Activated CD8-positive, alpha-beta memory T cell treated with anti-CD3 and anti-CD28 coated beads for 1 hour (primary cell): ENCODE data around the gene HKDC1.
"Not testable (repeated sequence)": the region's sequence is repeated elsewhere in the genome, so short reads cannot be mapped to it uniquely, and the experiment has no call there.

Experiments
- DNase-seq, 2 donors: peaks; one replicate each; pipeline ENCODE4 v3.0.0-alpha.2; 2020; ENCODE audit warnings: low read depth in 1 of 2; ENCODE audit errors: extremely low read depth in 1 of 2

Gene HKDC1, protein sequence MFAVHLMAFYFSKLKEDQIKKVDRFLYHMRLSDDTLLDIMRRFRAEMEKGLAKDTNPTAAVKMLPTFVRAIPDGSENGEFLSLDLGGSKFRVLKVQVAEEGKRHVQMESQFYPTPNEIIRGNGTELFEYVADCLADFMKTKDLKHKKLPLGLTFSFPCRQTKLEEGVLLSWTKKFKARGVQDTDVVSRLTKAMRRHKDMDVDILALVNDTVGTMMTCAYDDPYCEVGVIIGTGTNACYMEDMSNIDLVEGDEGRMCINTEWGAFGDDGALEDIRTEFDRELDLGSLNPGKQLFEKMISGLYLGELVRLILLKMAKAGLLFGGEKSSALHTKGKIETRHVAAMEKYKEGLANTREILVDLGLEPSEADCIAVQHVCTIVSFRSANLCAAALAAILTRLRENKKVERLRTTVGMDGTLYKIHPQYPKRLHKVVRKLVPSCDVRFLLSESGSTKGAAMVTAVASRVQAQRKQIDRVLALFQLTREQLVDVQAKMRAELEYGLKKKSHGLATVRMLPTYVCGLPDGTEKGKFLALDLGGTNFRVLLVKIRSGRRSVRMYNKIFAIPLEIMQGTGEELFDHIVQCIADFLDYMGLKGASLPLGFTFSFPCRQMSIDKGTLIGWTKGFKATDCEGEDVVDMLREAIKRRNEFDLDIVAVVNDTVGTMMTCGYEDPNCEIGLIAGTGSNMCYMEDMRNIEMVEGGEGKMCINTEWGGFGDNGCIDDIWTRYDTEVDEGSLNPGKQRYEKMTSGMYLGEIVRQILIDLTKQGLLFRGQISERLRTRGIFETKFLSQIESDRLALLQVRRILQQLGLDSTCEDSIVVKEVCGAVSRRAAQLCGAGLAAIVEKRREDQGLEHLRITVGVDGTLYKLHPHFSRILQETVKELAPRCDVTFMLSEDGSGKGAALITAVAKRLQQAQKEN

DNA sequence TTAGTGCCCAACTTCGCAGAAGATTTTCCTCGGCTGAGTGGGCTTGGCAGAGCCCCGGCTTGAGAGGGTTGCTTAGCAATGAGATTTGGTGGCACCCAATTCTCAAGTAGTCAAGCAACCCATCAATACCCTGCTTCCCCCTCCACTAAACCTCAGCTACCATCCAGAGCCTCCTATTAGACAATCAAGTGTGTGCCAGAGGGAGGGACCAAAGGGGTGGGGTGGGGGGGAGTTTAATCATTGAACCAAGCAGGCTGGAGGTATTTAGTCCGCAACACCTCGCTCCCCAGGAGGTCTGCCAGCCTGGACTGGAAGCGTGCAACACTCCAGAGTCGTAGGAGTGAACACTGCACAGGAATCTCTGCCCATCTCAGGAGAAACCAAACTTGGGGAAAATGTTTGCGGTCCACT is at the start of gene HKDC1:
Gene HKDC1, plus strand, starts transcription at position 292 of the 411 bp plus-strand sequence. Its CDS starts 104 bp downstream, at position 396.
- DNase-seq: no peak

DNA sequence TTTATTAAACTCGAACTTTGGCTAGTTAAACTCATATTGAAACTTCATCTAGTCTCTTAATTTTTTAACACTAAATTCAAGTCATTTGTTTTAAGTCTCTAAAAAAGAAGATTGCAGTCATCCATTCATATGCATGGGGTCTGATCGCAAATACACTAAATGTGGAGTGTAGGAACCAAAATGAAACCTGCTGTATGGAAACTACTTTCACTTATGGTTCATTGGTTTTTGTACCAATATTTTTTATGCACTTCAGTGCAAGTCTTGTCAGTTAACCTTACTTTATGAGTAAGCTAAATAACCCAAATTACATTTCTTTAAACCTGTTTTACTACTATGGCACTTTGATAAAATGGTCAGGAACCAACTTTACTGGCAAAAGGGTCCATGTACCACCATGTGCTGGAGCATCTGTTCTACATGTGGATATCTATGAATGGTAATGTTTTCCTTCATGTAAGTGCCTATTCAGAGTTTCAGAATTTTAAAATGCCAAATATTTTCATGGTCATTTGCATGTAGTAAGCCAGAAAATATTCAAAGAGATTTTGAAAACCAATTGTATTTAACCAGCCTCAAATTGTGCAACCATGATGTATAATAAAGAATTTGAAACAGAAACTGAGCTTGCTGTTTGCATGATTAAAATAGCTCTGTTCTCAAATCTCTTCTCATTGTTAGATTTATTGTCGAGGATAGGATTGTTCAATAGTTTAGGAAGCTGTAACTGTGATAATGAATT is 47.7 kb upstream of the HKDC1 start:
- no peak for DNase-seq

DNA sequence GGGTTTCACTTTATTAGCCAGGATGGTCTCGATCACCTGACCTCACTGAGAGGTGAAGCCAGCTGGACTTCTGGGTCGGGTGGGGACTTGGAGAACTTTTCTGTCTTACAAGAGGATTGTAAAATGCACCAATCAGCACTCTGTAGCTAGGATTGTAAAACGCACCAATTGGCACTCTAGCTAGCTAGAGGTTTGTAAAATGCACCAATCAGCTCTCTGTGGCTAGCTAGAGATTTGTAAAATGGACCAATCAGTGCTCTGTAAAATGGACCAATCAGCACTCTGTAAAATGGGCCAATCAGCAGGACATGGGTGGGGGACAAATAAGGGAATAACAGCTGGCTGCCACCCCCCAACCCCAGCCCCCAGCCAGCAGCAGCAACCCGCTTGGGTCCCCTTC is 44.8 kb upstream of the HKDC1 start:
- DNase-seq: not testable (repeated sequence)

DNA sequence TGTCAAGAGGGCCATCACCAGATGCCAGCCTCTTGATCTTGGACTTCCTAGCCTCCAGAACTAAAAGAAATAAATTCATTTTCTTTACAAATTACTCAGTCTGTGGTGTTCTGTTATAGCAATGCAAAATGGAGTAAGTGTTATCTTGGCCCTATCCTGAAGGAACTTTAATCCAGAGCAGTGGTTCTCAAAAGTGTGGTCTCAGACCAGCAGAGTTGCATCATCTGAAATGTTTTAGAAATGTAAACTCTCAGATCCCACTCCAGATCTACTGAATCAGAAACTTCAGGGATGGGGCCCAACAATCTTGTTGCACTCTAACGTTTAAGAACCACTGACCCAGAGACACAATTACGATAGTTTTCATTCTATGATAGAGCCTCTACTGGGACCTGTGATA is 43.3 kb upstream of the HKDC1 start:
- DNase-seq: no peak

DNA sequence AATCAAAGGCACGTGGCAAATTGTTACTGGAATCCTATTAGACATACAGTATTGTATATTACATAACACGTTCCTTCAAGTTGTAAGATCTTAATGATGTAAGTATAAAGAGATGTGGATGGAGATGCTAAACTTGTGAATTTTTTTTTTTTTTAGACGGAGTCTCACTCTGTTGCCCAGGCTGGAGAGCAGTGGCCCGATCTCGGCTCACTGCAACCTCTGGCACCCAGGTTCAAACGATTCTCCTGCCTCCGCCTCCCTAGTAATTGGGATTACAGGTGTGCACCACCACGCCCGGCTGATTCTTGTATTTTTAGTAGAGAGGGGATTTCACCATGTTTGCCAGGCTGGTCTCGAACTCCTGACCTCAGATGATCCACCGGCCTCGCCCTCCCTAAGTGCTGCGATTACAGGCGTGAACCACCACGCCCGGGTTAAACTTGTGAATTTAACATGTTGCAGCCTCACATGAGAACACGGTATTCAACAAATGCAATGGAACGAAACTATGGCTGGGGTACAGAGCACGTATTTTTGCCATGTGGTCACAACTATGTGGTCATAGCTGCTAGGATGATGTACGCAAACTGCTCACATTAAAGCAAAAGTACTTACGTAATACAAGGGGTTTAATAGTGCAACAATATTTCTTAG is 40.9 kb upstream of the HKDC1 start:
- DNase-seq: peak in 1 of 2 donors; percentile 34

DNA sequence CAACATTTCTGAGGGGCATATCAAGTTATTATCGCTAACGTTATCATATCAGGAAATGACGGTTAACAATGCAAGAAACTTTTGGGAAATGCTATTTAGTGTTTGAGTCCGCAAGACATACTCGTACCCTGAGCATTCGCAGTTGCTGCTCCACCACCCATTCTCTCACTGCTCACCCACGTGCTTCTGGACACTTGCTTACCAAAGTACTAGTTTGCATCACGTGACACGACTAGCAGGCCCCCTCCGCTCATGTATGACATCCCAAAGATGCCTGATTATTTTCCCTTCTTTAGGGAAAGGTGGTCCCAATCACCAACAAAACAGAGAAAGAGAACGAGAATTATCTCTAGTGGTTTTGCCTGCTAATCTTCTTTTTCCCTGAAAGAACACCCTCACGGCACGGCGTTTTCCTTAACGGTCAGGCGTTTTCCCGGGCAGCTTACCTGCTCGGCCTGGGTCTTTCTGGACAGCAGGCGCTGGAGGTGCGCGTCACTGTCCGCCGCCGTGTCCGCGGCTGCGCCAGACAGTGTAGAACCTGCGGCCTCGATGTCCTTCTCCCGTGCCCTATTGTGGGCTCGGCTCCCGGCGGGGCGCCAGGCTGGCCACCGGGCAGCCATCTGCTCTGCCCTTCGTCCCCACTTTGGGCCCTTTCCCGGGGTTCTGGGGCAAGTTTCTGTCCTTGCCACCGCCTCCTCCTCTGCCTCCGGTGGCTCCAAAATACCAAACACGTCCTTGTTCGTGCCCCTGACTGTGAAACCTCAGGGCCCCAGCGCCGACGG is 40.2 kb upstream of the HKDC1 start, which contains the start of gene SUPV3L1:
Gene SUPV3L1, plus strand, starts transcription at position 492 of the 782 bp plus-strand sequence. Its CDS starts 58 bp downstream, at position 550.
- DNase-seq: peak; percentile 64 to 78

DNA sequence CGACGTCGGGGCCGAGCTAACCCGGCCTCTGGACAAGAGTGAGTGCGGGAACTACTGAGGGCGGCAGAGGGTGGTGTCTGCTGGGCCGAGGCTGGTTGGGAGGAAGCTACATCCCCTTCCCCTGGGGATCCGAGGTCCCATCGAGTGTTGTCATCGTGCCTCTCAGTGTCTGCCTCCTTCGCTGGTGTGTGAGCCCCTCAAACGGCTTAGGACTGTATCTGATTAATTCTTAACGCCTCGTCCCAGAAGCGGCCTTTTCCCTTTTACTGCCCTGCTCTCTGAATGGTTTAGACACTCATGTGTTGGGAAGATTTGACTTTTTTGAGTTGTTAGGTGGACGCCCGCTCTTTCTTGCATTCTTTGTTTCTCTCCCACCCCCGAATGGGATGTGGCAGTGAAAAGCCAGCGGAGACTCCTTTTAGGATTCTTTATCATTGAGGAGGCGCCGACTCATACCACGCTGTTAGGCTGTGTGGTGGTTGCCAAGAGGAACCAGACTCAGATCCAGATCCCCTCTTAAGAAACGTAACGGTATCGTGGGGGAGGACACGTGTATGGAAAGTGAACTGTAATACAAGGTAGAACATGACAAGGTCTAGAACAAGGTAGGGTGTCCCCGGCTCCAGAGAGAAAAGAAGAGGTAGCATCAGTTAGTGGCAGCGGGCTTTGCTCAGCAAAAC is 39.5 kb upstream of the HKDC1 start:
- DNase-seq: peak in 1 of 2 donors; percentile 6

DNA sequence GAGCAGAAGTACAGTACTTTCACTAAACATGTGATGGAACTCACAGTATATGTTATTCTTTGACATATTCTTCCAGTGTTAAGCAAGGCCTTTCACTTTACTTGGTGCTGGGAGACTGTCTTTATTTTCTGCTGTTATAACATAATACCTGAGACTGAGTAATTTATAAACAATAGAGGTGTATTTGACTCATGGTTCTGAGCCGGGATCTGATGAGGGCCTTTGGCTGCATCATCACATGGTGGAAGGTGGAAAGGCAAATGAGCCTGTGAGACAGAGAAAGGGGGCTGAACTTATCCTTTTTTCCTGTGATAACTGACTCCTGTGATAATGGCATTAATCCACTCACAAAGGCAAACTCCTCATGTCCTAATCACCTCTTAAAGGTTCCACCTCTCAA is 38.7 kb upstream of the HKDC1 start:
- no peak for DNase-seq

DNA sequence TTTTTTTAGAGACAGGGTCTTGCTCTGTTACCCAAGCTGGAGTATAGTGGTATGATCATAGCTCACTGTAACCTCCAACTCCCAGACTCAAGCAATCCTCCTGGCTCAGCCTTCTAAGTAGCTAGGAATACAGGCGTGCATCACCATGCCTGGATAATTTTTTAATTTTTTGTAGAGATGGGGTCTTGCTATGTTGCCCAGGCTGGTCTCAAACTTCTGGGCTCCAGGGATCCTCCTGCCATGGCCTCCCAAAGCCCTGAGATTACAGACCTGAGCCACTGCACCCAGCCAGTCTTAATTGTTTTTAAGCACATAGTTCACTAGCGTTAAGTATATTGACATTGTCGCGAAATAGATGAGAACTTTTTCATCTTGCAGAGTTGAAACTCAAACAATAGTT is 38.1 kb upstream of the HKDC1 start:
- no peak for DNase-seq

DNA sequence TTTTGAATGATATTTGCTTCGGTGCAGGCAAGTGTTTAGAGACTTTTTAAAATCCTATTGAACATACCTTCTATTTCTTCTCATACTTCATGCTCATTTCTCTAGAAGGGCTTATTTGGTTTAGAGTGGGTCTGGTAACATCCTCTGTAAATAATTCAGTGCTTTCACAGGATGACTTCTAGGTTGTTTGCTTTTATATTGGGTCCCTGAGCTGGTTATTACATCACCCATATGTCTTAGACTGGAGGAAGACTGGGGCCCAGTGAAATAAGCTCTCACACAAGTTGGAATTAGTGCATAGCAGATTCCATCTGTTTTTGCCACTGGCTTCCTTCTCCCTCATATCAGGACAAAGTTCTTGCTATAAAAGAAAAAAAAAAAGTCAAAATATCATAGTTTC is 33.6 kb upstream of the HKDC1 start:
- DNase-seq: no peak

DNA sequence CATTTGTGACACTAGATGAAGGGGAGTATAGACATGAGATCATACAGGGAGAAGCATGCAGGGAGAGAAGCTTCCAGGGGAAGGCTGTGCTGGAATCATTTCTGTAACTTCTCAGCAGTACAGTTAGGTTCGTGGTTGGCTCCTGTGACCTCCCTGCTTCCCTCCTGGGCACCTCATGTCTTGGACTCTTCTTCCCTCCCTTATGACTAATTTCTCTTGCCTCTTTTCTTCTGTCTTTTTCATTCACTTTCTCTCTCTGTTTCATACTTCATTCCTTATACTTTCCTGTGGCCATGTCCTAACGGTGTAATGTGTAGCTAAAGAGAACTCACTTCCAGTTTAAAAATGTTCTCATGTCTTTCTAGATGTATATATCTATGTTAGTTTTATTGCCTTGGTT is 19.1 kb upstream of the HKDC1 start:
- DNase-seq: no peak

DNA sequence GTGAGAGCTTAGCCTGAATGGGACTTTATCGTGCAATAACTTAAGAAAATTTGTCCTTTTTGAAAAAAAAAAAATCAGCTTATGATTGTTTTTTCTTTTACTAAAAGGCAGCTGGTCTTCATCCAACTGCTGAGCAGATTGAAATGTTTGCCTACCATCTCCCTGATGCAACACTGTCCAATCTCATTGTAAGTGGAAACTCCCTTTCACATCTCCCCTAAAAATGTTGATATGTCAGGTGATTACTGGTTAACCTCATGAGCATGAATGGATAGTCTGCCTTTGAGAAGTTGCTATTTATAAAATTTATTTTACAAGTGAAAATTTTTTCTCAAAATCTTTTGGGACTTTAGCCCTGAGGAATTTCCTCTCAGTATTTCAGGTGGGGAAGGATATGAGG is 17.8 kb upstream of the HKDC1 start:
- no peak for DNase-seq

DNA sequence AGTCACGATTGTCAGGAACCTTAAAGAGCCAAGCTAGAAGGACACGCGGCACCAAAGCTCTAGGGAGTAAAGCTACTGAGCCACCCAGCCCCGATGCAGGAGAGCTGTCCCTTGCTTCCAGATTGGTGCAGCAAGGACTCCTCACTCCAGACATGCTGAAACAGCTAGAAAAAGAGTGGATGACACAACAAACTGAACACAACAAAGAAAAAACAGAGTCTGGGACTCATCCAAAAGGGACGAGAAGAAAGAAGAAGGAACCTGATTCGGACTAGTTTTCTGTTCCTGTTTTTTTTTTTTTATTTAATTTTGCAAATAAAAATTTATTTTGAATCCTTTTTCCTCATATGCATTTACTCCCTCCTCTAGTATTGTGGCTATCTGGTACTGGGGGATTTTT is 11.4 kb upstream of the HKDC1 start:
- DNase-seq: no peak

DNA sequence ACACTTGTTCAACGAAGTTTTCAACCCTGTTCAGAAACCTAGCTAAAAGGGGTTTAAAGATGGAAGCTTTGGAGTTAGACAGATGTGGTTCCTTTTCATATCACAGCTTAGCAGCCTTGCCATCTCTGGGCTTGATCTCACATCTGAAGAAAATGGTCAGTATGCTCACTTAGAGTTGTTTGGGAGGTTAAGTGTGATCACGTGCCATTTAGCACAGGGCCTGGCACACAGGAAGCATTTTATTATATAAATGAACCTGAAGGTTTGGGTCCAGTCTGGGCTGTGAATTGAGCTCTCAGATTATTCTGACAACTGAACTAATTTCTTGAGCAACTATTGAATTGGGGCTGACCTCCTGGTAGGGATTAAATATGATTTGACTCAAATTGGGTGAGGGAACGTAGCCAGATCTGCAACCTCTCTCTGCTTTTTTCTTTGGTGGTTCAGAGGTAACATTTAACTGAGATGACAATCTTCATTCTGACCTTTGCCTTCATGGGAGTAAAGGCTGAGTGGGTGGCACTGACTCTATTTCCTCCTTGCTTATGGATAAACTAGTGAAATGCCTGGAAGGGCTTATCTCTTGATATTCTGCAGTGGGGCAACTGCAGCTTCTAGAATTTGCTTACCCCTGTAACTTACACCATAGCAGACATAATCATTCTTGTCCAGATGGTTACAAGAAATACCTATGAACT is 10.2 kb upstream of the HKDC1 start:
- DNase-seq: no peak

DNA sequence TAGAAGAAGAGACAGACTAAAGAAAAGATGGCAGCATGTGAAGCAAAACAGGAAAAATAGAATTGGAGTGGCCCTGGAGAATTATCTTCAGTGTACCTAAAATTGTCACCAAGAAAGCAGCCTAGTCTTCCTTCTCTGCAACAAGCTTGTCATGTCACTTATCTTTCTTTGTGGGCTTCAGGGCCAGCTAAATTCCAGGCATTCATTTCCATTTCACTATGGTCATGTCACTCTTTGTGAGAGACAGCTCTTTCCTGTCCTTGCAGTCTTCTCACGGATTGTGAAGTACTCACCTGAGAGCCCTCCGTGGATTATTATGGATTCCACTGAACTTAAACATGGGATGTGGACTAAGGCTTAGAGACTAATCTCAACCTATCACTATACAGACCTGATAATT is 9.0 kb upstream of the HKDC1 start:
- DNase-seq: no peak

DNA sequence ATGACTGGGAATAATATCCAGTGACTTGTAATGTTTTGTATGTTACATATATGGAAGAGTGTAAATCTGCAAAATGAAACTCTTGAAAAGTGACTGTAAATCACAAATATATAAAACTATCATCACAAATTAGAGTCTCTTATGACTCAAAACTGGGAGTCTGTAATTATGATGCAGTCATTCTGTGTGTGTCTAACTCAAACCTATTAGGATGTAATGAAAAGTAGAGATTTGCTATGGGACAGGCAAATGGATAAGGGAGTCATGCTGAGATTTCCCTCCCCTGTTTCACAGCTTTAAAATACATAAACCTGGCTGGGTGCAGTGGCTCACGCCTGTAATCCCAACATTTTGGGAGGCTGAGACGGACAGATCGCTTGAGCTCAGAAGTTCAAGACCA is 8.6 kb upstream of the HKDC1 start:
- DNase-seq: no peak

DNA sequence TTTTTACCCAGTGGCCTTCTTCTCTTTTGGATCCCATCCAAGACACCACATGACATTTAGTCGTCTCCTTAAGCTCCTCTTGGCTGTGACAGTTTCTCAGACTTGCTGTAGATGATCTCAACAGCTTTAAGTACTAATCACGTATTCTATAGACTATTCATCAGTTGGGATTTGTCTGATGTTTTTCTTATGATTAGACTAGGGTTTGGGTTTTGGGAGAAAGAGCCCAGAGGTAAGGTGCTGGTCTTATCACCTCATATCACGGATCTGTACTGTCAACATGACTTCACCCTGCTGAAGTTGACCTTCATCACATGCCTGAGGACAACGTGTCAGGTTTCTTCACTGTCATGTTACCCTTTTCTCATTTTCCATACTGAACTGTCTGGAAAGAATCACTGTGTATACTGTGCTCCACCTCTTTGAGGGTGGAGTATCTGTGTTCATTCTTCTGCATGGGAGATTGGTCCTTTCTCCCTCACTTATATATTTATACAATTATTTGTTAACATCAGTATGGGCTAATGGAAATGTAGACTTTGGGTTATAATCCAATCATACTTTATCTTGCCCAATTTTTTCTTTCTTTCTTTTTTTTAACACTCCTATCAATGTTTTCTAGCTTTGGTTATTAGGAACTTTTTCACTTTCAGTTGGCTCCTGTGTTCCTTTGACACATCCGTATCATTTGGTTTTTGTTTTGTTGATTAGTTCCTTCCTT is 6.4 kb upstream of the HKDC1 start:
- DNase-seq: no peak

DNA sequence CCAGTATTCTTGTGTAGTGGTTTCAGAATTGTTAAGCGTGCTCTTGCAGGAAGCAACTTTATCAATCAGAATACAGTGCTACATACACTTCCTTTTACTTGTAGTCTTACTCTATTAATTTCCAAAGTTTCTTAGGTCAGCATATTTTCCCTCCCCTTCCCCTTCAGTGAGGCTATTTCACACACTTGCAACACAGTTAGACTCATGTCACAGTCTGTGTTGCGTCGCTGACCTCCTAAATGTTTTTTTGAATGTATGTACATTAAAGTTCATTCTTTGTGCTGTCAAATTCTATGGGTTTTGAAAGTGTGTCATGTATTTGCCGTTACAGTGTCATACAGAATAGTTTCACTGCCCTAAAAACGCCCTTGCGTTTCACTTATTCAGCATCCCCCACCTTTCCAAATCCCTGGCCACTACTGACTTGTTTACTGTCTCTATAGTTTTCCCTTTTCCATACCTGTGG is 5.4 kb upstream of the HKDC1 start:
- DNase-seq: no peak
